Skin epidermis (tissue), 12 donors: ENCODE measurements around the gene SMIM26.

Experiments used
- H3K27ac ChIP-seq, 21 experiments: fragments of 200-600 bp; sonication (generic) in 11 of 21; one replicate each; pipeline ENCODE4 v1.5.0; 2020; ENCODE audit warnings: mild to moderate bottlenecking in 3 of 21, inconsistent platforms in 2 of 21, moderate library complexity in 2 of 21
- H3K4me3 ChIP-seq, 7 experiments: fragments of 200-600 bp; sonication (generic) in 2 of 7; one replicate each; pipeline ENCODE4 v1.5.0; 2020; ENCODE audit warnings: inconsistent platforms in 2 of 7, mild to moderate bottlenecking in 2 of 7, moderate library complexity in 1 of 7

Gene SMIM26

GRCh38 chr20:18577942-18578341 lies 10.7 kb downstream of the SMIM26 start:
- no peak overlapping the region for H3K4me3 ChIP-seq
- no peak overlapping the region for H3K27ac ChIP-seq

GRCh38 chr20:18578581-18578980 lies 11.3 kb downstream of the SMIM26 start:
- Histone ChIP-seq H3K27ac (no peak overlapping the region), H3K4me3 (no peak overlapping the region)

GRCh38 chr20:18580012-18580411 lies 12.8 kb downstream of the SMIM26 start:
- H3K4me3 ChIP-seq = no peak overlapping the region
- no peak overlapping the region for H3K27ac ChIP-seq

- Histone ChIP-seq H3K4me3 (no peak overlapping the region), H3K27ac (no peak overlapping the region)
These were observed 17.9 kb downstream of the SMIM26 start for GRCh38 chr20:18585134-18585533.

GRCh38 chr20:18587665-18588573 lies 20.7 kb downstream of the SMIM26 start, which contains the start of gene DTD1:
DTD1 (plus strand) TSS chr20:18588054; CDS start chr20:18588073, 19 bp downstream.
- H3K4me3 ChIP-seq = peak within 1 kb of the TSS; percentile 66 to 99 (median 92)
- H3K27ac ChIP-seq = peak within 1 kb of the TSS; percentile 41 to 91 (median 82)

GRCh38 chr20:18588574-18588933 lies 21.3 kb downstream of the SMIM26 start:
- Histone ChIP-seq H3K27ac (peak overlapping the region in 18 of 21 experiments; percentile 23 to 91 (median 84)), H3K4me3 (peak overlapping the region; percentile 66 to 99 (median 92))

GRCh38 chr20:18589941-18590674 lies 22.9 kb downstream of the SMIM26 start:
- Histone ChIP-seq H3K4me3 (no peak overlapping the region), H3K27ac (no peak overlapping the region)

GRCh38 chr20:18596270-18596669 lies 29.0 kb downstream of the SMIM26 start:
- Histone ChIP-seq H3K4me3 (no peak overlapping the region), H3K27ac (no peak overlapping the region)

- Histone ChIP-seq H3K4me3 (no peak overlapping the region), H3K27ac (no peak overlapping the region)
These were observed 42.5 kb downstream of the SMIM26 start for GRCh38 chr20:18609741-18610140.

GRCh38 chr20:18611492-18611891 lies 44.3 kb downstream of the SMIM26 start:
- Histone ChIP-seq H3K27ac (no peak overlapping the region), H3K4me3 (no peak overlapping the region)

GRCh38 chr20:18613553-18613952 lies 46.3 kb downstream of the SMIM26 start:
- H3K27ac ChIP-seq = peak overlapping the region in 4 of 21 experiments; percentile 42 to 59 (median 54)
- no peak overlapping the region for H3K4me3 ChIP-seq

- peak overlapping the region in 3 of 21 experiments; percentile 8 to 63 (median 51) for H3K27ac ChIP-seq
- no peak overlapping the region for H3K4me3 ChIP-seq
These were observed 47.0 kb downstream of the SMIM26 start for GRCh38 chr20:18614244-18614643.

GRCh38 chr20:18615020-18615650 lies 47.9 kb downstream of the SMIM26 start:
- Histone ChIP-seq H3K27ac (peak overlapping the region in 2 of 21 experiments; percentile 45 to 63), H3K4me3 (no peak overlapping the region)
